ENCODE data around the gene SLC37A3.
"Not testable (repeated sequence)": the region's sequence is repeated elsewhere in the genome, so short reads cannot be mapped to it uniquely, and the experiment has no call there.

SLC37A3 gene

DNA sequence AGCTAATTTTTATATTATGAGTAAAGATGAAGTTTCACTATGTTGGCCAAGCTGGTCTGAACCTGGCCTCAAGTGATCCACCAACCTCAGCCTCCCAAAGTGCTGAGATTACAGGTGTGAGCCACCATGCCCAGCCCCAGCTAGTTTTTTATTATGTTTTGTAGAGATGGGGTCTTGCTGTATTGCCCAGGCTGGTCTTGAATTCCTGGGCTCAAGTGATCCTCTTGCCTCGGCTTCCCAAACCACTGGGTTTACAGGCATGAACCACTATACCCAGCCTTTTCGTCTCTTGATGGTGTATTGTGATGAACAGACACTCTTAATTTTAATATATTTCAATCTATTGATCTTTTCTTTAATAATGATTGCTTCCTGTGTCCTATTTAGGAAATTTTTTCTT is 23.2 kb upstream of the SLC37A3 start:
- no peak for DNase-seq (ENCODE audit: insufficient read length)
- TF ChIP-seq POLR2AphosphoS5 (IDR thresholded peaks at IDR 0.05; ENCODE audit: low read depth, low read length) (no peak), POLR2A (IDR thresholded peaks at IDR 0.05; ENCODE audit: low read depth, low read length) (no peak), TAF1 (IDR thresholded peaks at IDR 0.05; ENCODE audit: borderline replicate concordance, low read depth, low read length) (no peak)
- FAIRE-seq = no peak

DNA sequence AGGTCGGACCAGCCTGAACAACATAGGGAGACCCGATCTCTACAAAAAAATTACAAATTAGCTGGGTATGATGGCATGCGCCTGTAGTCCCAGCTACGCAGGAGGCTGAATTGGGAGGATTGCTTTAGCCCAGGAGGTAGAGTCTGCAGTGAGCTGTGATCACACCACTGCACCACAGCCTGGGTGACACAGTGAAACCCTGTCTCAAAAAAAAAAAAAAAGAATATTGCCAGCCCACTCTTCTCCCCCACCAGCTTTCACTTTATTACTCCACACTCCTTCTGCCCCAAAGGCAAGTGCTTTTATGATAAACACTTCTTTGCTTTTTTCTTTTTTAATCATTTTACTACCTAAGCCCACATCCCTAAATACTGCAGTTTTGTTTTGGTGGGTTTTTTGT is 20.3 kb upstream of the SLC37A3 start:
- no peak for FAIRE-seq
- DNase-seq (ENCODE audit: insufficient read length) = no peak
- no peak for TF ChIP-seq TAF1 (IDR thresholded peaks at IDR 0.05; ENCODE audit: borderline replicate concordance, low read depth, low read length)

DNA sequence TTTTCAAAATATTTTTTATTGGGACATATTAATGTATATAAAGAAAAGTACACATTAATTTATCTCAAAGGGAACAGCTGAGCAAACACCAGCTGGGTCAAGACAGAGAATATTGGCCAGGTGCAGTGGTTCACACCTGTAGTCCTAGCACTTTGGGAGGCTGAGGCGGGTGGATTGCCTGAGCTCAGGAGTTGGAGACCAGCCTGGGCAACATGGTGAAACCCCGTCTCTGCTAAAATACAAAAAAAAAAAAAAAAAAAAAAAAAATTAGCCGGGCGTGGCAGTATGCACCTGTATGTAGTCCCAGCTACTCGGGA is 19.8 kb upstream of the SLC37A3 start:
- not testable (repeated sequence) for FAIRE-seq; DNase-seq (ENCODE audit: insufficient read length)

DNA sequence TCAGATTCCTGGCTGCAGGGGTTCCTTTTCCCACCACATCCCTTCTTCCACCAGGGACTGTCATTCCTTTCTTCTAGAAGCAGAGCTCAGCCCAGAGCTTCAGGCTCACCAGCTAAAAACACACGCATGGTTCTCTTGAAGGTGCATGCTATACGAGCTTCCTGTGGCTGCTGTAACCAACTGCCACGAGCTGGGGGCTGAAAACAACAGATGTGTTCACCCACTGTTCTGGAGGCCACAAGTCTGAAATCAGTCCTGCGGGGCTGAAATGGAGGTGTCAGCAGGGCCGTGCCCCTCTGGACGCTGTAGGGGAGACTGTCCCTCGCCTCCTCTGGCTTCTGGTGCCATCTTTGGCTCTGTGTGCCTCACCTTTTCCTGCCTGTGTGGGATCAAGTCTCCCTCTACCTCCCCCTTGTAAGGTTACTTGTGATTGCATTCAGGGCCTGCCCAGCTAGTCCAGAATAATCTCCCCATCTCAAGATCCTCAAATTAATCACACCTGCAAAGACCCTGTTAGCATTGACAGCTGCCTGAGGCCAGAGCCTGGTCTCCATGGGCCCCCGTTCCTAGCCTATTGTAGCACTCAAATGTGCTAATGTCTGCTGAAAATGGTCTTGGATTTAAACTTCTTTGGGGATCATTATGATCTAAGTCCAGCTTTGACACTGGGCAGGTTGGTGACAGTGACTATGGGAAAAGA is 19.3 kb upstream of the SLC37A3 start:
- DNase-seq (ENCODE audit: insufficient read length) = no peak
- FAIRE-seq = no peak
- no peak for TF ChIP-seq POLR2AphosphoS5 (IDR thresholded peaks at IDR 0.05; ENCODE audit: low read depth, low read length)
- no peak for TF ChIP-seq POLR2A (IDR thresholded peaks at IDR 0.05; ENCODE audit: low read depth, low read length)
- no peak for TF ChIP-seq TAF1 (IDR thresholded peaks at IDR 0.05; ENCODE audit: borderline replicate concordance, low read depth, low read length)

DNA sequence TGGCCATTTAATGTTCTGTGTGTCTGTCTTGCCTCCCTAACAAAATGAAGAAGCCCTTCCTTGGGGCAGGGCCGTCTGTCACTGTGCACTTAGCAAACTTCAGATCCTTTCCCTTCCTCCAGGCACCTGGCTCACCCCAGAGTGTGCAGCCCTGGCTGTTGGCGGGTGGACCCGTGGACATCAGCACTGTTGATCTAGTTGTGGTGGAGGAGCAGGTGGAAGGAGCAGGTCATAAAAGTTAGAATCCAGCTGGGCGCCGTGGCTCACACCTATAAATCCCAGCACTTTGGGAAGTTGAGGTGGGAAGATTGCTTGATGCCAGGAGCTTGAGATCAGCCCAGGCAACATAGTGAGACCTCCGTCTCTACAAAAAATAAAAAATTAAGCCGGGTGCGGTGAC is 18.2 kb upstream of the SLC37A3 start:
- FAIRE-seq (no peak), DNase-seq (ENCODE audit: insufficient read length) (no peak)
- TF ChIP-seq POLR2A (IDR thresholded peaks at IDR 0.05; ENCODE audit: low read depth, low read length) = no peak

DNA sequence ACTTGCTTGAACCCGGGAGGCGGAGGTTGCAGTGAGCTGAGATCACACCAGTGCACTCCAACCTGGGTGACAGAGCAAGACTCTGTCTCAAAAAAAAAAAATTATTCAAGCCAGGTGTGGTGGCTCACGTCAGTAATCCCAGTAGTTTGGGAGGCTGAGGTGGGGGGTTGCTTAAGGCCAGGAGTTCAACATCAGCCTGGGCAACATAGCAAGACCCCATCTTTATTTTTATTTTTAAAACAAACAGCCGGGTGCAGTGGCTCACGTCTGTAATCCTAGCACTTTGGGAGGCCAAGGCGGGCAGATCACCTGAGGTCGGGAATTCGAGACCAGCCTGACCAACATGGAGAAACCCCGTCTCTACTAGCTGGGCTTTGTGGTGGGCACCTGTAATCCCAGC is 17.5 kb upstream of the SLC37A3 start:
- not testable (repeated sequence) for DNase-seq (ENCODE audit: insufficient read length); FAIRE-seq

DNA sequence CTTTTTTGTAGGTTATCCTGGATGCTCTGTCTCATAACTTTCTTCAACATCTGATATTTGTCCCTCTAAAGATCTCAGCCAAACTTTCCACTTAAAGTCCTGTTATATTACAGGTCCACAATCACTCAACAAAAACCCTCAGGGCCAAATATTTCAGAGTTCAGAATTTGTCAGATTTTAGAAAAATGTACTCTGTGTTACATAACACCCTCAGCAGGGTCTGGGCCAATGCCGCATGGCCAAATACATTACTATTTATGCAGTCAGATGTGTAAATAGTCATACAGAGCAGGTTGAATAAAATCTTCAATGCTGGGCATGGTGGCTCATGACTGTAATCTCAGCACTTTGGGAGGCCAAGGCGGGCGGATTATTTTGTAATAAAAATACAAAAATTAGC is 17.0 kb upstream of the SLC37A3 start:
- no peak for TF ChIP-seq POLR2AphosphoS5 (IDR thresholded peaks at IDR 0.05; ENCODE audit: low read depth, low read length)
- DNase-seq (ENCODE audit: insufficient read length) (no peak), FAIRE-seq (no peak)

DNA sequence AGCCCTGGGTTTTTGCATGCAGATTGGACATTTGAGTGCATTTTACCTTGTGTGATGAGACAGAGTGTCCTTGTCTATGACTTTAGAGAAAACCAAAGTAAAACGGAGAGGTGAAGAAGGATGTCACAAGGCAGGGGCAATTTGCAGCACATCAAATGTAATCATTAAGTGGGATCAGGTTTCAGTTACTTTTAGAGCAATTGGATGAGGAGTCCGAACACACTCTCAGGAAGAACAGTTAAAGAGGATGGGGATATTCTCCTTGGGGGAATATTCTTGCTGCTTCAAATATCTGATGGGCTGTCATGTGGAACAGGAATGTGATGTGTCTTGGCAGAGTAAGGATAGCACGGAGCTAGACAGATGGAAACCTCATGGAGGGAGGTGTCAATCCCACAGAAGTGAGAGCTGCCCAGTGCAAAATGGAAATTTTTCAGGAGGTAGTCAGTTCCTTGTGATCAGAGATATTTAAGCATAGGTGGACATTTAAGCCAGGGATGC is 6.3 kb upstream of the SLC37A3 start:
- TF ChIP-seq POLR2A (IDR thresholded peaks at IDR 0.05; ENCODE audit: low read depth, low read length) = no peak
- no peak for TF ChIP-seq TAF1 (IDR thresholded peaks at IDR 0.05; ENCODE audit: borderline replicate concordance, low read depth, low read length)
- TF ChIP-seq POLR2AphosphoS5 (IDR thresholded peaks at IDR 0.05; ENCODE audit: low read depth, low read length) = no peak
- no peak for FAIRE-seq
- DNase-seq (ENCODE audit: insufficient read length) = no peak

DNA sequence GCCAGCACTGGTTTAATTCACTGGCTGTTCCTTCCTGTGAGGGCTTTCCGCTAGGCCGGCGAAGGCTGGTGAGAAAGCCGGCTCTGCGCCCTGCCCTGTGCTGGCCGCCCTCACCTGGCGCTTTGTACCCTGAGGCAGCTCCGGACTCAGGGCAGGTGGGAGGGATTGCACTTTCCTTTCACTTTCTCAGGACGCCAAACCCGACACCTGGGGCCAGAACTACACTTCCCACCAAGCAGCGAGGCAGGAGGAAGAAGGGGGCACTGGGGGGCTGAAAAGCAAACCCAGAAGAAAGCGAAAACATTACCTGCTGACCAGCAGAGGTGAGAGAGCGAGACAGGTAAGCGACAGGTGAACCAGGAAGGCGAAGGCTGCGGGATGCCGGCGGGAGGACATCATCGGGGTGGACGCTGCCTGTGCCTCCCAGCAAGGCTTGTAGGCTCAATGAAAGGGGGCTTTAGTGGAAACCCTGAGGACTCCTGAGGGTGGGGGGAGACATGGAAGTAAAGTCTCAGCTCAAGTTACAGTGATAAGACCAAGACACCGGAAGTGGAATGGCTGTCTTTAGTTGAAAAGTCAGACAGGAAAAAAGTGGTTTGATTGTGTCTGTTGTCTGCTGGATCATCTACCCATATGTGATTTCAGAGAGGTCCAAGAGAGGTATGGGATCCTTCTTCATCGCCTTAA is 5.7 kb upstream of the SLC37A3 start, which contains the start of gene RAB19:
TSS of gene RAB19 (plus strand) at position 181 of the 687 bp plus-strand sequence. CDS start 3,589 bp downstream, outside the sequence.
- DNase-seq (ENCODE audit: insufficient read length) (no peak), FAIRE-seq (no peak)

DNA sequence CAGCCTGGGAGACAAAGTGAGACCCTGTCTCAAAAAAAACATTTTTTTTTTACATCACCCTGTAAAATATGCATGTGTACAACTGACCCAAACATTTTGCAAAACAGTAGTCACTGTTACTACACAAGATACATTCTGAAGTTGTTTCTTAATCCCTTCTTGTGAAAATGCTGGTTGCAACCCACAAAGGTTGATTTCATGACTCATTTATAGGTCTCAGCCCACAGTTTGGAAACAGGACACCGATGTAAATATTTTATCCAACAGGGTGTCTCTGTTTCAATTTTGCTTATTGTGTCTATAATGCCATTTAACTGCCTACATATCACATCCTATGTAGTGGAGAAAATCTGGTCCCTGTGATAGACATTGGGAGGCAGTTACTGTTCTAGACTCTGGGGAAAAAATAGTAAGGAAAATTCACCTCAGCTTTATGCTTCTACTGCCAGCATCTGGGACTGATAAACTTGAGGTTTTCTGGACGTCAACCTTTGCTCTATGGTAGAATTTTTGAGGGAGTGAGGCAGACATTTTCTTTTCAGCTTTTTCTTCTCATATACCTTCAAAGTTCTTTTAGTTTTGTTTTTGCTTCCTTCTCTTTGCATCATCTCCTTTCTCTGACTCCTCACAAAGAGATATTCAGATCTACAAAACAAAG is 4.0 kb upstream of the SLC37A3 start:
- TF ChIP-seq POLR2A (IDR thresholded peaks at IDR 0.05; ENCODE audit: low read depth, low read length) (no peak), TAF1 (IDR thresholded peaks at IDR 0.05; ENCODE audit: borderline replicate concordance, low read depth, low read length) (no peak), POLR2AphosphoS5 (IDR thresholded peaks at IDR 0.05; ENCODE audit: low read depth, low read length) (no peak)
- DNase-seq (ENCODE audit: insufficient read length) (no peak), FAIRE-seq (no peak)

More for the DNA sequence above, 5.7 kb upstream of the SLC37A3 start, which contains the start of gene RAB19:
- TF ChIP-seq TAF1 (IDR thresholded peaks at IDR 0.05; ENCODE audit: borderline replicate concordance, low read depth, low read length) = no peak
- no peak for TF ChIP-seq POLR2A (IDR thresholded peaks at IDR 0.05; ENCODE audit: low read depth, low read length)
- no peak for TF ChIP-seq POLR2AphosphoS5 (IDR thresholded peaks at IDR 0.05; ENCODE audit: low read depth, low read length)

DNA sequence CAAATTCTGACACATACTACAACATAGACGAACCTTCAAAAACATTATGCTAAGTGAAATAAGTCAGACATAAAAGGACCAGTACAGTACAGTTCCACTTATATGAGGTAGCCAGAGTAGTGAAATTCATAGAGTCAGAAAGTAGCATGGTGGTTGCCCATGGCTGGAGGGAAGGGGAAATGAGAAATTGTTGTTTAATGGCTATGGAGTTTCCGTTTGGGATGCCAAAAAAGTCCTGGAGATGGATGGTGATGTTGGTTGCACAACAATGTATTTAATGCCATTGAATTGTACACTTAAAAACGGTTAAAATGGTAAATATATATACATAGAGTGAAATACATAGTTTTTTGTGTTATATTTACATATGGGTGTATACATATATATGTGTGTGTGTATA is 2.1 kb upstream of the SLC37A3 start:
- no peak for FAIRE-seq

DNA sequence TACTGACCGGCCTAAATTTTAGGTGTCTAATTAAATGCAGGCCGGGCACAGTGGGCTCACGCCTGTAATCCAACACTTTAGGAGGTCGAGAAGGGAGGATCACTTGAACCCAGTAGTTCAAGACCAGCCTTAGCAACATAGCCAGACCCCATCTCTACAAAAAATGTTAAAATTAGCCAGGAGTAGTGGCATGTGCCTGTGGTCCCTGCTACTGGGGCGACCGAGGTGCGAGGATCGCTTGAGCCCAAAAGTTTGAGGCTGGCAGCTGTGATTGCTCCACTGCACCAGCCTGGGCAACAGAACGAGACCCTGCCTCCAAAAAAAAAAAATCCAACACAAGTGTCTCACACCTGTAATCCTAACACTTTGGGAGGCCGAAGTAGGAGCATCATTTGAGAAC is 491 bp upstream of the SLC37A3 start:
- TF ChIP-seq POLR2AphosphoS5 (IDR thresholded peaks at IDR 0.05; ENCODE audit: low read depth, low read length) = no peak
- TF ChIP-seq POLR2A (IDR thresholded peaks at IDR 0.05; ENCODE audit: low read depth, low read length) = no peak
- no peak for TF ChIP-seq TAF1 (IDR thresholded peaks at IDR 0.05; ENCODE audit: borderline replicate concordance, low read depth, low read length)
- DNase-seq (ENCODE audit: insufficient read length) (no peak), FAIRE-seq (no peak)

More for the DNA sequence above, 2.1 kb upstream of the SLC37A3 start:
- TF ChIP-seq TAF1 (IDR thresholded peaks at IDR 0.05; ENCODE audit: borderline replicate concordance, low read depth, low read length) (no peak), POLR2A (IDR thresholded peaks at IDR 0.05; ENCODE audit: low read depth, low read length) (no peak), POLR2AphosphoS5 (IDR thresholded peaks at IDR 0.05; ENCODE audit: low read depth, low read length) (no peak)
- no peak for DNase-seq (ENCODE audit: insufficient read length)

Data from GM12892 (cell line).